Stimulated activated CD8-positive, alpha-beta memory T cell treated with anti-CD3 and anti-CD28 coated beads, Interleukin-12 subunit alpha, Interleukin-12 subunit beta, amount 100 ng/mL, for 24 hours (primary cell): ENCODE measurements around the gene TARS1.

Experiments used
- DNase-seq: peaks from one replicate; pipeline ENCODE4 v3.0.0-alpha.2; 2020; ENCODE audit errors: extremely low read depth

TARS1 gene

GRCh38 chr5:33439905-33440481 is 772 bp upstream of the TARS1 start:
- DNase-seq: no peak

GRCh38 chr5:33441241-33442177 is 744 bp downstream of the TARS1 start:
- DNase-seq: no peak

- DNase-seq: no peak
Observed at GRCh38 chr5:33444542-33444941, 3.8 kb downstream of the TARS1 start.

- no peak for DNase-seq
Observed at GRCh38 chr5:33445798-33446197, 5.0 kb downstream of the TARS1 start.

- no peak for DNase-seq
Observed at GRCh38 chr5:33448118-33448517, 7.4 kb downstream of the TARS1 start.

GRCh38 chr5:33457126-33457525 is 16.4 kb downstream of the TARS1 start:
- no peak for DNase-seq

GRCh38 chr5:33457817-33458216 is 17.1 kb downstream of the TARS1 start:
- DNase-seq: no peak

GRCh38 chr5:33460210-33460609 is 19.4 kb downstream of the TARS1 start:
- DNase-seq: no peak

GRCh38 chr5:33462456-33462855 is 21.7 kb downstream of the TARS1 start:
- DNase-seq: no peak

GRCh38 chr5:33465120-33465519 is 24.4 kb downstream of the TARS1 start:
- no peak for DNase-seq

GRCh38 chr5:33468775-33469435 is 28.1 kb downstream of the TARS1 start:
- DNase-seq: no peak

- no peak for DNase-seq
Observed at GRCh38 chr5:33470544-33470943, 29.8 kb downstream of the TARS1 start.

- DNase-seq: no peak
Observed at GRCh38 chr5:33472805-33473409, 32.1 kb downstream of the TARS1 start.

GRCh38 chr5:33474004-33474403 is 33.2 kb downstream of the TARS1 start:
- no peak for DNase-seq

GRCh38 chr5:33474931-33475499 is 34.2 kb downstream of the TARS1 start:
- no peak for DNase-seq

GRCh38 chr5:33475706-33476105 is 34.9 kb downstream of the TARS1 start:
- DNase-seq: no peak

GRCh38 chr5:33476992-33477391 is 36.2 kb downstream of the TARS1 start:
- DNase-seq: no peak

- DNase-seq: no peak
Observed at GRCh38 chr5:33477816-33478215, 37.1 kb downstream of the TARS1 start.

GRCh38 chr5:33479311-33479710 is 38.5 kb downstream of the TARS1 start:
- DNase-seq: no peak

GRCh38 chr5:33480876-33481275 is 40.1 kb downstream of the TARS1 start:
- DNase-seq: no peak

GRCh38 chr5:33482335-33482734 is 41.6 kb downstream of the TARS1 start:
- no peak for DNase-seq

- DNase-seq: no peak
Observed at GRCh38 chr5:33487236-33487635, 46.5 kb downstream of the TARS1 start.
